HG03342 (cell line): ENCODE results near the gene SMARCB1.

ENCODE experiments used
- ATAC-seq: cut with Tn5 transposase; IDR thresholded peaks from one replicate; pipeline ENCODE4 v1.9.1; 2021; ENCODE audit warnings: mild to moderate bottlenecking, moderate library complexity; ENCODE audit not compliant: unreplicated experiment

Gene SMARCB1

DNA sequence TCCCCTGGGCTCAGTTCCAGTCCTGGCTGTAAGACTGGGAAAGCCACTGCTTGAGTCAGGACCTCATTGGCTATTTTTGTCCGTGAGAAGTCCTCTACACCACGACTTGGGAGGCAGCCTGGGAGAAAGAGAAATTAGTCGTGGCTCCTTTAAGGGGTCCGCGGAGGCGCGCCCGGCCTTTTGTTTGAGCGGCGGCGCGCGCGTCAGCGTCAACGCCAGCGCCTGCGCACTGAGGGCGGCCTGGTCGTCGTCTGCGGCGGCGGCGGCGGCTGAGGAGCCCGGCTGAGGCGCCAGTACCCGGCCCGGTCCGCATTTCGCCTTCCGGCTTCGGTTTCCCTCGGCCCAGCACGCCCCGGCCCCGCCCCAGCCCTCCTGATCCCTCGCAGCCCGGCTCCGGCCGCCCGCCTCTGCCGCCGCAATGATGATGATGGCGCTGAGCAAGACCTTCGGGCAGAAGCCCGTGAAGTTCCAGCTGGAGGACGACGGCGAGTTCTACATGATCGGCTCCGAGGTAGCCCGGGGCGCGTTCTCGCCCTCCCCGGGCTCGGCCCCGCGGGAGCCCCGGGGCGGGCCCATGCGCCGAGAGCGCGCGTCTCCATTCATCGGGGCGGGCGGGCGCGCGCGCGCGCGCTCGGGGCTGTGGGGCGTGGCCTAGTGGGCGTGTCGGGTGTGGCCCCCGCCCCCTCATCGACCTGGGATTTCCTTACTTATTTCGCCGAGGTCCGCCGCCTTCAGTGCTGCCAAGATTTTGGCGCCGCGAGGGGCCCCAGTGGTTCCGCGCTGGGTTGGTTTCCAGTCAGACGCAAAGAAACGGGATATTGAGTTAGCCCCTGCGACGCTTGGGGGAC lies at the start of gene SMARCB1:
Gene SMARCB1 (plus strand): TSS at position 215 of the 848 bp plus-strand sequence. CDS start 204 bp downstream, at position 419.
- ATAC-seq: peak; percentile 70

- ATAC-seq: no peak
Observed at GRCh38 chr22:23737696-23738095, 49.1 kb upstream of the SMARCB1 start.

DNA sequence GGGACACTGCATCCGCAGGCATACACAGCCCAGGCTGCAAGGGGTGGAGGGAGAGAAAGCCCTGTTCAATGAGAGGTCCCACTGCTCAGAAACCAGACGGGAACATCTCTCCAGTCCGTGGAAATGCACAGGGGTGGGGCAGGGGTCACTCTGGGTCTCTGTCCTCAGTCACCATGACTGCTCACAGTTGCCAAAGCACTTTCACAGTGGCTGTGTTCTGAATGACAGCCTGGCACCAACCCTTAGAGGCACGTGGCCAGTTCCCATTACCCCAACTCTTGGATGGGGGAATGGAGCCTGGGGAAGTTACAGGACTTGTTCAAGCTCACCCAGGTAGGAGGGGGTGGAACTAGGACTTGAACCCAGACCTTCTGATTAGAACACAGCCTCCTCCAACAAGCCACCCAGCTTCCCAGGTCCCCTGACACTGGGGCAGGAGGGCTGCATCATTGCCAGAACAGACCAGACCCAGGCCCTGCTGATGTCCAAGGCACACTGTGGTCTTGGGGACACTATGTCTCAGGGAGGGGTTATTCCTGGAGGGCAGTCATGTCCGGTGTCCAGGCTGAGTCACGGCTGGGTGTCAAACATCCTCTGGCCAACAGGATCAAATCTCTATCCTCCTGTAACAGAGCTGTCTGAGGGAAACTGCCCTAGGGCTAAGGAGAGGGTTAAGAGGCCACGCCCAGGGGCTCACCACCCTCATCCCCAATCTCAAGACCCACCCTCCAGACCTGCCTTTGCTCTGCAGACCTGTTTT lies 44.1 kb upstream of the SMARCB1 start:
- no peak for ATAC-seq

GRCh38 chr22:23743303-23743705 lies 43.5 kb upstream of the SMARCB1 start:
- no peak for ATAC-seq

DNA sequence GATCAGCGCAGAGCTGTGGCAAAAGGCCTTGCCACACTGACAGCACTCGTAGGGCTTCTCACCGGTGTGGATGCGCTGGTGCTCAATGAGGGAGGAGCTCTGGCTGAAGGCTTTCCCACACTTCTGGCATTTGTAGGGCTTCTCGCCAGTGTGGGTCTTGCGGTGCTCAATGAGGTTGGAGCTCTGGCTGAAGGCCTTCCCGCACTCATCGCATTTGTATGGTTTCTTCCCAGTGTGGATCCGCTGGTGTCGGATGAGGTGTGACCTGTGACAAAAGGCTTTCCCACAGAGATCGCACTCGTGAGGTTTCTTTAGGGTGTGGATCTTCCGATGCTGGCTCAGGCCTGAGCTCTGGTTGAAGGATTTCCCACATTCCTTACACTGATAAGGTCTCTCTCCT lies 42.8 kb upstream of the SMARCB1 start:
- ATAC-seq: no peak

DNA sequence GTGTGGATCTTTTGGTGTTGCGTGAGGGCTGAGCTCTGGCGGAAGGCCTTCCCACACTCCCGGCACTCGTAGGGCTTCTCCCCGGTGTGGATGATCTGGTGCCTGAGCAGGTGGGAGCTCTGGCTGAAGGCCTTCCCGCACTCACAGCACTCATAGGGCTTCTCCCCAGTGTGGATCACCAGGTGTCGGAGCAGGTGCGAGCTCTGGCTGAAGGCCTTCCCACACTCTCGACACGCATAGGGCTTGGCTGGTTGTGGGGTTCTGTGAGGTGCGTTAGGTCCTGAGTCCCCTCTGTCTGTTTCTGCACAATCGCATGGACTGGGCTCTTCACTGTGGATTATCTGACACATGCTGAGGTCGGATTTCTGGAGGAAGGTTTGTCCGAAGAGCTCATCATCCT lies 42.3 kb upstream of the SMARCB1 start:
- no peak for ATAC-seq

DNA sequence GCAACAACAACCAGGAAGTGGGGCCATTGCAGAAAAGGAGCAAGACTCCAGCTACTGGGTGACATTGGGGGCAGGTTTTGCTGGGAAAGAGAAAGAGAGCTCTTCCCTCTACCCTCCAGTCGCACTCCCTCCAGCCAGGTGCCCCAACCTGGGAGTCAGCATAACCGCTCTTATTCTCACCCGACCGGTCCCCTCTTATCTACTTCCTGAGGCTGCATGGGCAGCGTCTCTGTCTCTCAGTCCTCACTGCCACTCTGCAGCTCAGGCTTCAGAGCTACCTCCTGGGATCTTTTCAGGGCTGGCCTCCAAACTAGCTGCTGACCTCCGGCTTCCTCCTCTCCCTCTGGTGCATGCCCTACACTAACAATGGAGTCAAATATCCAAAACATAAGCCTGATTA lies 41.0 kb upstream of the SMARCB1 start:
- ATAC-seq: no peak

- no peak for ATAC-seq
Observed at GRCh38 chr22:23749841-23750301, 36.9 kb upstream of the SMARCB1 start.

DNA sequence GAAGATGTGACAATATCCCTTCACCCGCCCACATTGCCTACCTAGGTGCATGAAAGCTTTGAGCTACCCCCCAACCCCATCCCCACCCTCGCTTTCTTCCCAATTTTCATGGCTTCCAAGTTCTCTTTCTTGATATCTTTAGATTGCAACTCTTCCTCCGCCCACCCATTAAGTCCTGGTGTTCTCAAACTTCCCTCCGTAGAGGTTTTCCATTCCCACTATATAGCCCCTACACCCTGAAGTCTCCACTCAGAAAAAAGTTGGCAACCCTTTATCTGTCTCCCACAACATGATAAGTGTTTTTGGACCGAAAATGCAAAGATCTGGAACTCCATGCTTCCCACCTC lies 36.4 kb upstream of the SMARCB1 start:
- ATAC-seq: no peak

DNA sequence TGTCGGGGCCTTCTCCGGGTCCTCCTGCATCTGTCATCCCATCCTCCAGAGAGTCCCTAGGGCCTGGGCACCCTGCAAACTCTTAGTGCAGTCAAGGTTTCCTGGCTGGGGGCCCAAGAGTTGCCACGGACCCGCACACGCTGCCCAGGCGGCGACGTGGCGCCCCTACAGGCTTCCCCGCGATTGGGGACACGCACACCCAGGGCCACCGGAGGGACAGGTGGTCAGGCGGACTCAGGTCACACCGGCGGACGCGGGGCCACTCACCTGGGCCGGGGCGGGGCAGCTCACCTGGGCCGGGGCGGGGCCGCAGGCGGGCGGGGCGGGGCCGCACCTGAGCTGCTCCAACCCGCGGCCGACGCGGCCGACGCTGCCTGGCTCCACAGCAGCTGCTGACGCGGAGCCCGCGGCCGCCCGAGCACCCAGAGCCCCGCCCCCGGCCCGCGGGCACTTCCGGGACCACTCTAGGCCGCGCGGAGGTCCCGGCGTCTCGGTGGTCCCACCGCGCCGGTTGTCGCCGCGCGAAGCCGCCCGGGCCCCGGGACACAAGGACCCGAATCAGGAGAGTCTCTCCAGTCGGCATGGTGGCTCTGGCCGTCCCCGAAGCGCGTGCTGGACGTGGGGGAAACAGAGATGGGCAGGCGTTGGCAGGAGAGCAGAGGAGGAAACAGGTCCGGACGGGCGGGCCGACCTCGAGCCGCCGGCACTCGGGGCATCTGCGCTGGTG lies 35.9 kb upstream of the SMARCB1 start, which contains the start of gene ZNF70:
Gene ZNF70 (minus strand): TSS at position 399 of the 727 bp plus-strand sequence. CDS start 5,972 bp downstream, outside the sequence.
- ATAC-seq: no peak

GRCh38 chr22:23751441-23751996 lies 35.2 kb upstream of the SMARCB1 start:
- no peak for ATAC-seq

GRCh38 chr22:23752090-23752691 lies 34.6 kb upstream of the SMARCB1 start:
- peak; percentile 37 for ATAC-seq

GRCh38 chr22:23752750-23753149 lies 34.0 kb upstream of the SMARCB1 start:
- peak; percentile 29 for ATAC-seq

DNA sequence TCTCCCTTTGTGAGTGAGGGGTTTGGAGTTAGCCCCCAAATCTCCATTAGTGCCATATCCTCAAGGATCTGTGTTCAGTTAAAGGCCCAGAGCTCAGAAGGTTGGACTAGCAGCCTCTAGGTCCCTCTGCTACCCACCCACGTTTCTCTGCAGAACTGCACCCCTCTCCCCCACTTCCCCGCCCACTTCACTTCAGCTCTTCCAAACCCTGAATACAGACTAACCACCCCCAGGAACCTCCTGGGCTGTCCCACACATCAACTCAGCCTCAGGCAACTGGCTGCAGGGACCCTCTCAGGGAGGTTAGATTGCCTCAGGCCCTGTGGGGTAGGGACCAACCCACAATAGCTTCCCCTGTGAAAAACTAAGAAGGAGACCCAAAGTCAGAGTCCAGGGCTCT lies 33.4 kb upstream of the SMARCB1 start:
- no peak for ATAC-seq

- ATAC-seq: no peak
Observed at GRCh38 chr22:23754220-23754919, 32.4 kb upstream of the SMARCB1 start, which contains the start of gene VPREB3. Gene VPREB3 (minus strand): TSS chr22:23754425. CDS start chr22:23754363, 62 bp downstream.

DNA sequence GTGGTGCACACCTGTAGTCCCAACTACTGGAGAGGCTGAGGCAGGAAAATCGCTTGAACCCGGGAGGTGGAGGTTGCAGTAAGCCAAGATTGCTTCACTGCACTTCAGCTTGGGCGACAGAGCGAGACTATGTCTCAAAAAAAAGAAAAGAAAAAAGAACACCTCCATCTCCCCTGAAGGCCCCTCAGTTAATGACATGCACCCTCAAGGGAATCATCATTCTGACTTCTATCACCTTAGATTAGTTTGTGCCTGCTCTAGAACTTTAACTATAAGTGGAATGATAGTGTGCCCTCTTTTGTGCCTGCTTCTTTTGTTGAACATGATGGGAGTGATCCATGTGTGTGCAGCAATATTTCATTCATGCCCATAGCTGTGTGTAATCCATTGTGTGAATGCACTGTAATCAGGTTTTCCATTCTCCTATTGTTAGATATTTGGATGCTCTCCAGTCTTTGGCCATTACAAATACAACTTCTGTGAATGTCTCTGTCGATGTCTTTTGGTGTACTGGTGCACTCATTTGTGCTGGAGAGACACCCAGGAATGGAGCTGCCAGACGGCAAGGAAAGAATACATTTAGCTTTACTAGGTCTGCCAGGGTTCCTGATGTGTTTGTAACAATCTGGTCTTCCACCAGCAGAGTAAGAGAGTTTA lies 31.7 kb upstream of the SMARCB1 start:
- ATAC-seq: no peak

- no peak for ATAC-seq
Observed at GRCh38 chr22:23755711-23756110, 31.1 kb upstream of the SMARCB1 start.

DNA sequence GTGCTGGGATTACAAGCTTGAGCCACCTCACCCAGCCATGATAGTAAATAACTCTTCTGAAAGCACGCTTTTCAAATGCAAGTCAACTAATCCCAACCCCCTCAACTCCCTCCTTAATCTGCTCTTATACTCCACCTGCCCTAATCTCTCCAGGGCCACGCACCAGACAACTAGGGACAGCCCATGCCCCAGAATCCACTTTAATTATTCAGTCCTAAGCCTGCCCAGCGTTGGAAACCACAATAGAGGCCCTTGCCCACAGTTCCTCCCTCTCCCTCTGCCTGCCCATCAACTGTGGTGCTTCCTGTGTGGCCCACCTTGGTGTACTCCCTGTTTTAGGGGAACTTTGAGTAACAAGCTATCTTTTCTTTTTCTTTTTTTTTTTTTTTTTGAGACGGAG lies 29.9 kb upstream of the SMARCB1 start:
- no peak for ATAC-seq

GRCh38 chr22:23759566-23759965 lies 27.2 kb upstream of the SMARCB1 start:
- no peak for ATAC-seq
